Erythroblast (primary cell): ENCODE results near the gene ANKEF1.

Experiments
- DNase-seq, 2 experiments: peaks; one replicate each; lab custom pipeline; 2025; lab: John Stamatoyannopoulos, UW
- GATA1 ChIP-seq: IDR thresholded peaks from 2 replicates; pipeline ENCODE4 v1.6.1; 2011; ENCODE audit warnings: low read depth, mild to moderate bottlenecking, control low read depth, low read length, moderate library complexity
- POLR2A ChIP-seq: IDR thresholded peaks from 2 replicates; pipeline ENCODE4 v1.6.1; 2011; ENCODE audit warnings: mild to moderate bottlenecking, low read length

ANKEF1 gene

GRCh38 chr20:10060226-10060625, 25.4 kb downstream of the ANKEF1 start:
- no peak for DNase-seq

GRCh38 chr20:10061641-10062040, 26.9 kb downstream of the ANKEF1 start:
- no peak for TF ChIP-seq GATA1
- no peak for TF ChIP-seq POLR2A

More at GRCh38 chr20:10060226-10060625, 25.4 kb downstream of the ANKEF1 start:
- TF ChIP-seq GATA1 (no peak), POLR2A (no peak)

GRCh38 chr20:10063482-10063881, 28.7 kb downstream of the ANKEF1 start:
- DNase-seq: no peak
- no peak for TF ChIP-seq POLR2A
- no peak for TF ChIP-seq GATA1

More at GRCh38 chr20:10061641-10062040, 26.9 kb downstream of the ANKEF1 start:
- DNase-seq: no peak

- TF ChIP-seq POLR2A: no peak
- TF ChIP-seq GATA1: no peak
- no peak for DNase-seq
Observed at GRCh38 chr20:10064611-10065010, 29.8 kb downstream of the ANKEF1 start.

GRCh38 chr20:10065154-10065833, 30.5 kb downstream of the ANKEF1 start:
- no peak for TF ChIP-seq POLR2A
- TF ChIP-seq GATA1: no peak
- no peak for DNase-seq

- TF ChIP-seq GATA1 (no peak), POLR2A (no peak)
- no peak for DNase-seq
Observed at GRCh38 chr20:10067321-10067720, 32.5 kb downstream of the ANKEF1 start.

GRCh38 chr20:10074513-10074912, 39.7 kb downstream of the ANKEF1 start:
- no peak for DNase-seq
- TF ChIP-seq POLR2A (no peak), GATA1 (no peak)

GRCh38 chr20:10075606-10076005, 40.8 kb downstream of the ANKEF1 start:
- no peak for DNase-seq
- TF ChIP-seq GATA1 (no peak), POLR2A (no peak)

- DNase-seq: no peak
- TF ChIP-seq POLR2A (no peak), GATA1 (no peak)
Observed at GRCh38 chr20:10076126-10077080, 41.6 kb downstream of the ANKEF1 start.

GRCh38 chr20:10077081-10077471, 42.3 kb downstream of the ANKEF1 start:
- no peak for TF ChIP-seq POLR2A
- TF ChIP-seq GATA1: no peak
- DNase-seq: peak in 1 of 2 experiments; percentile 3

GRCh38 chr20:10077886-10078285, 43.1 kb downstream of the ANKEF1 start:
- DNase-seq: no peak
- no peak for TF ChIP-seq POLR2A
- no peak for TF ChIP-seq GATA1

- TF ChIP-seq POLR2A (no peak), GATA1 (no peak)
- DNase-seq: no peak
Observed at GRCh38 chr20:10078403-10078802, 43.6 kb downstream of the ANKEF1 start.

GRCh38 chr20:10079964-10080363, 45.2 kb downstream of the ANKEF1 start:
- TF ChIP-seq POLR2A: no peak
- no peak for TF ChIP-seq GATA1
- DNase-seq: no peak

GRCh38 chr20:10080574-10080973, 45.8 kb downstream of the ANKEF1 start:
- TF ChIP-seq POLR2A (no peak), GATA1 (no peak)
- no peak for DNase-seq
